PC-3 (cell line): ENCODE data around the gene EHD4. TPM values are rescaled to one million over a fixed set of nuclear protein-coding genes. Genes with fewer than 3 reads are reported as not detected.

Source experiments
- ATAC-seq: fragments of 200-7000 bp; cut with Tn5 transposase; 2 replicates; pipeline ENCODE4 v1.9.1; 2020; ENCODE audit warnings: mild to moderate bottlenecking, moderate library complexity
- BruUV-seq: library from RNA; stranded (reverse); fragments of 400-500 nt; replicated peaks from 2 replicates; lab custom pipeline; 2021; lab: Mats Ljungman, UMichigan
- CTCF ChIA-PET: fragments of 300-600 bp; sonication (Branson Sonifier 250); formaldehyde crosslinking; loops from one replicate; lab custom pipeline; 2022; ENCODE audit warnings: antibody characterized with exemption; lab: Charles Lee
- POLR2A ChIA-PET: fragments of 300-600 bp; sonication (Branson Sonifier 250); formaldehyde crosslinking; loops from one replicate; lab custom pipeline; 2022; ENCODE audit warnings: antibody characterized with exemption; ENCODE audit not compliant: unreplicated experiment; lab: Charles Lee
- DNase-seq: peaks from one replicate; pipeline ENCODE4 v3.0.0-alpha.2; 2015
- H2AFZ ChIP-seq: fragments of 300-600 bp; sonication (generic); 2 replicates; pipeline ENCODE4 v1.6.0; 2016; ENCODE audit warnings: antibody characterized with exemption, low read length
- H3F3A ChIP-seq: fragments of 300-600 bp; sonication (generic); one replicate; pipeline ENCODE4 v1.6.0; 2017; ENCODE audit warnings: antibody characterized with exemption, low read length, control low read depth, mild to moderate bottlenecking; ENCODE audit not compliant: unreplicated experiment
- H3K27ac ChIP-seq: fragments of 300-600 bp; sonication (generic); 2 replicates; pipeline ENCODE4 v1.5.1; 2016; ENCODE audit warnings: mild to moderate bottlenecking, low read length
- H3K27me3 ChIP-seq: fragments of 300-600 bp; sonication (generic); 2 replicates; pipeline ENCODE4 v1.6.1; 2016; ENCODE audit warnings: low read length, mixed read lengths
- H3K36me3 ChIP-seq: fragments of 300-600 bp; sonication (generic); 2 replicates; pipeline ENCODE4 v1.6.1; 2016; ENCODE audit warnings: low read depth, mixed run types, low read length, mixed read lengths
- H3K4me1 ChIP-seq: fragments of 300-600 bp; sonication (generic); 2 replicates; pipeline ENCODE4 v1.5.1; 2016; ENCODE audit warnings: low read length; ENCODE audit not compliant: insufficient read depth
- H3K4me2 ChIP-seq: fragments of 300-600 bp; sonication (generic); 2 replicates; pipeline ENCODE4 v1.6.0; 2016; ENCODE audit warnings: low read length
- H3K4me3 ChIP-seq: fragments of 300-600 bp; sonication (generic); 2 replicates; pipeline ENCODE4 v1.5.1; 2016; ENCODE audit warnings: mild to moderate bottlenecking, low read length, mixed read lengths
- H3K79me2 ChIP-seq: fragments of 300-600 bp; sonication (generic); 2 replicates; pipeline ENCODE4 v1.6.1; 2017; ENCODE audit warnings: low read length, mixed read lengths
- H3K9ac ChIP-seq: fragments of 300-600 bp; sonication (generic); 2 replicates; pipeline ENCODE4 v1.6.0; 2016; ENCODE audit warnings: mild to moderate bottlenecking, low read length
- H3K9me2 ChIP-seq: fragments of 300-600 bp; sonication (generic); replicated peaks from 2 replicates; pipeline ENCODE4 v1.6.1; 2016; ENCODE audit warnings: mixed run types, low read length, mixed read lengths
- H3K9me3 ChIP-seq: fragments of 300-600 bp; sonication (generic); 2 replicates; pipeline ENCODE4 v1.6.1; 2016; ENCODE audit warnings: low read length, mixed read lengths
- H4K20me1 ChIP-seq: fragments of 300-600 bp; sonication (generic); 2 replicates; pipeline ENCODE4 v1.6.1; 2016; ENCODE audit warnings: low read length, mixed read lengths
- CTCF ChIP-seq: fragments of 300-600 bp; sonication (generic); conservative IDR thresholded peaks from 2 replicates; pipeline ENCODE4 v1.5.1; 2017; ENCODE audit warnings: antibody characterized with exemption, low read depth, mild to moderate bottlenecking, low read length
- EZH2 ChIP-seq: fragments of 300-600 bp; sonication (generic); IDR thresholded peaks from one replicate; pipeline ENCODE4 v1.6.1; 2017; ENCODE audit warnings: antibody characterized with exemption, mild to moderate bottlenecking, low read length; ENCODE audit not compliant: unreplicated experiment
- EZH2phosphoT487 ChIP-seq: fragments of 300-600 bp; sonication (generic); IDR thresholded peaks from 2 replicates; pipeline ENCODE4 v1.6.1; 2018; ENCODE audit warnings: mild to moderate bottlenecking, antibody characterized with exemption, low read length, borderline replicate concordance
- intact Hi-C: fragments of 100-400 bp; cut with micrococcal nuclease; formaldehyde crosslinking; loops from 2 replicates; pipeline ENCODE4 v1.9.0; 2023
- total RNA-seq: library from RNA; depleted of rRNA; stranded (reverse); fragments of >200 nt; gene quantifications from 2 replicates; pipeline ENCODE4 v1.2.3, GENCODE V29; 2014

EHD4 gene
- total RNA-seq, 1 experiment from 2014 or later = 57.8 TPM

DNA sequence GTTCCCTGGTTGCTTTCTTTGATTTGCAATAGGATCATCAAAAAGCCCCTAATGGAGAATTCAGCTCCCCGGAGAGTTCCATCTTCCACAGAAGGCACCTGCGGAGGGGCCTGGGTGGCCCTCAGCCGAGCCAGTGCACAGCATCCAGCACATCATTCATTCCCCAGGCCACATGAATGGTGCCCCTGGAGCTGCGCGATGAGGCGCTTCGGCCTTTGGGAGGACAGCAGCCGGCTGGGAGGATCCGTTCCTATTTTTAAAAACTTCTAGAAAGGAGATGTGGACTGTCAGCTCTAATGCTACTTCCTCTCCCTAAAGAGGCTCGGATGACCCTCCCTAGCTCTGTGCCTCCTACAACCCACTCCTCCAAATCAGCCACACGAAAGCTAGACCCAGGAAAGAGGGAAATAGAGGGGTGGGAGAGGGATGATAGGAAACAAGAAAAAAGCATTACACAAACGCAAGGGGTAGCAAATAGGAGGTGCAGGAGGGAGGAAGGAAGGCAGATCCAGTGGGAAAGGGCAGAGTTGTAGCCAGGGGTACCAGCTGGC lies 20.3 kb downstream of the EHD4 start:
- H3K79me2 ChIP-seq = peaks cover 72% of the 10 kb centered on the region
- ATAC-seq (no peak), DNase-seq (no peak)
- no peaks in the 10 kb centered on the region for H3K9me2 ChIP-seq
- no peak overlapping the region for H2AFZ ChIP-seq
- POLR2A ChIA-PET = no interaction called here
- TSS peak; percentile 20 for BruUV-seq
- H3K9me3 ChIP-seq = no peaks in the 10 kb centered on the region
- no peak overlapping the region for H3K4me2 ChIP-seq
- H3K4me1 ChIP-seq = no peaks in the 10 kb centered on the region
- no peaks in the 10 kb centered on the region for H3K27me3 ChIP-seq
- H3K9ac ChIP-seq = no peak overlapping the region
- H3K4me3 ChIP-seq = no peak overlapping the region
- H3K27ac ChIP-seq = no peak overlapping the region
- no peaks in the 10 kb centered on the region for H3F3A ChIP-seq
- CTCF ChIA-PET = no interaction called here
- peaks cover 21% of the 10 kb centered on the region; the same call in 1 of the 2 replicates for H4K20me1 ChIP-seq
- H3K36me3 ChIP-seq = peaks cover 46% of the 10 kb centered on the region
- TF ChIP-seq CTCF (no peak), EZH2phosphoT487 (no peak), EZH2 (no peak)
- intact Hi-C loops = no loop called here

DNA sequence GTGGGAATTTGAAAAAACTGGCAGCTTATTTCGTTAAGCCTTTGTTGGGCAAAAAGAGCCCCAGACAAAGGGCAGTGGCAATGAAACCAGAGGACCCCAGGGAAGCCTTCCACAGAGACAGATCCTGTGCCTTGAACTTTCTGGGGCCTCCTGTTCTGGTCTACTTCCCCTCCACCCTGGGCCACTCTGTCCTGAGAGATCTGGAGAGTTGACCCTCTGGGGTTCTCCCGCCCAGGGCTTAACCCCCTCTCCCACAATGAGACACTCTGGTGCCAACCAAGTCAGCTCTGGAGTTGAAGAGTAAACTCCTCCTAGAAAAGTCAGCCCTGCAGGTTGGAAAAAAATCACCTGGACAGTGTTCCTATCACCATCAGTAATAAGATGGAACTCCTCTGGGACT lies 20.8 kb downstream of the EHD4 start:
- no peak overlapping the region for H3K27ac ChIP-seq
- POLR2A ChIA-PET = no interaction called here

More for the DNA sequence above, 20.8 kb downstream of the EHD4 start:
- CTCF ChIA-PET = no interaction called here
- Histone ChIP-seq H3K9ac (no peak overlapping the region), H3F3A (no peaks in the 10 kb centered on the region), H3K4me1 (no peaks in the 10 kb centered on the region), H3K9me3 (no peaks in the 10 kb centered on the region), H3K36me3 (peaks cover 46% of the 10 kb centered on the region), H2AFZ (no peak overlapping the region), H3K9me2 (no peaks in the 10 kb centered on the region), H3K4me3 (no peak overlapping the region), H3K27me3 (no peaks in the 10 kb centered on the region), H3K4me2 (no peak overlapping the region), H4K20me1 (peaks cover 21% of the 10 kb centered on the region; the same call in 1 of the 2 replicates), H3K79me2 (peaks cover 72% of the 10 kb centered on the region)
- no peak for TF ChIP-seq EZH2phosphoT487
- no peak for TF ChIP-seq EZH2
- no peak for TF ChIP-seq CTCF
- BruUV-seq = no TSS peak
- no peak for DNase-seq
- no peak for ATAC-seq
- intact Hi-C loops = no loop called here
